AG04449 (cell line): ENCODE results near the gene SNX21.

Experiments
- CTCF ChIA-PET: fragments of 350-600 bp; formaldehyde crosslinking; extraction: SDS; loops from one replicate; lab custom pipeline; 2021; ENCODE audit warnings: antibody characterized with exemption; lab: Yijun Ruan, JAX
- POLR2A ChIA-PET: fragments of 400-600, 350-600 bp; formaldehyde crosslinking; extraction: SDS; loops from one replicate; lab custom pipeline; 2020; ENCODE audit warnings: antibody characterized with exemption, inconsistent platforms; lab: Yijun Ruan, JAX
- DNase-seq: peaks from one replicate; pipeline ENCODE4 v3.0.0-alpha.2; 2010; ENCODE audit warnings: low read depth, low spot score
- H3K4me3 ChIP-seq: 2 replicates; pipeline ENCODE4 v1.5.1; 2011; ENCODE audit warnings: low read depth, mild to moderate bottlenecking, control low read depth, low read length
- CTCF ChIP-seq: IDR thresholded peaks from one replicate; pipeline ENCODE4 v1.5.1; 2011; ENCODE audit warnings: mild to moderate bottlenecking, moderate library complexity, low read length, control low read depth, inconsistent platforms; ENCODE audit not compliant: insufficient read depth; ENCODE audit errors: missing control alignments

Gene SNX21

GRCh38 chr20:45821947-45822346, 11.7 kb upstream of the SNX21 start:
- H3K4me3 ChIP-seq, result no peak overlapping the region
- TF ChIP-seq CTCF, result no peak
- CTCF ChIA-PET, result interaction anchor here (0.9 to 2.9 kb wide), 7 partner anchors 9 to 461 kb away, joined by 3 to 16 read pairs (median 3); no protein-coding TSS in a partner anchor
- POLR2A ChIA-PET, result interaction anchor here (0.7 to 2.5 kb wide), 2 partner anchors 11 to 12 kb away, joined by 4 to 9 read pairs; partner anchors contain the start of gene SNX21
- DNase-seq, result no peak

- CTCF ChIA-PET, result interaction anchor here (0.8 to 2.9 kb wide), 8 partner anchors 8 to 462 kb away, joined by 3 to 16 read pairs (median 3); no protein-coding TSS in a partner anchor
- POLR2A ChIA-PET, result interaction anchor here (2.5 kb wide), 1 partner anchor 11 kb away, joined by 9 read pairs; the partner anchor contains the start of gene SNX21
Measured at GRCh38 chr20:45822857-45823256, 10.7 kb upstream of the SNX21 start.

GRCh38 chr20:45823949-45824835, 9.4 kb upstream of the SNX21 start:
- TF ChIP-seq CTCF, result peak; percentile 61
- DNase-seq, result no peak
- CTCF ChIA-PET, result interaction anchor here (0.6 to 3.7 kb wide), 13 partner anchors 8 to 525 kb away, joined by 3 to 28 read pairs (median 3); partner anchors contain the start of gene SNX21
- H3K4me3 ChIP-seq, result no peak overlapping the region; the same call in 1 of the 2 replicates
- POLR2A ChIA-PET, result no interaction called here

More at GRCh38 chr20:45822857-45823256, 10.7 kb upstream of the SNX21 start:
- H3K4me3 ChIP-seq, result peak overlapping the region; percentile 18; the same call in 1 of the 2 replicates
- no peak for TF ChIP-seq CTCF
- DNase-seq, result no peak

GRCh38 chr20:45826381-45827019, 7.1 kb upstream of the SNX21 start:
- ChIA-PET POLR2A (interaction anchor here (0.6 kb wide), 1 partner anchor 16 kb away, joined by 3 read pairs; no protein-coding TSS in a partner anchor), CTCF (interaction anchor here (0.6 to 3.7 kb wide), 4 partner anchors 27 to 143 kb away, joined by 3 to 28 read pairs (median 15); no protein-coding TSS in a partner anchor)

GRCh38 chr20:45827030-45827652, 6.5 kb upstream of the SNX21 start, which contains the start of gene TNNC2:
TSS of gene TNNC2 (minus strand) at chr20:45827312. CDS start at chr20:45827248, 64 bp downstream.
- H3K4me3 ChIP-seq, result no peak within 1 kb of the TSS
- ChIA-PET CTCF (interaction anchor here (0.6 to 3.7 kb wide), 2 partner anchors 136 to 143 kb away, joined by 3 to 28 read pairs; no protein-coding TSS in a partner anchor), POLR2A (no interaction called here)
- DNase-seq, result no peak
- TF ChIP-seq CTCF, result no peak

More at GRCh38 chr20:45826381-45827019, 7.1 kb upstream of the SNX21 start:
- no peak for DNase-seq
- TF ChIP-seq CTCF, result no peak
- H3K4me3 ChIP-seq, result no peak overlapping the region
